GM21723 (cell line): ENCODE measurements around the gene DRD4.

Experiments
- ATAC-seq: cut with Tn5 transposase; IDR thresholded peaks from one replicate; pipeline ENCODE4 v1.9.1; 2021; ENCODE audit warnings: mild to moderate bottlenecking, moderate library complexity; ENCODE audit not compliant: unreplicated experiment

Gene DRD4

GRCh38 chr11:636511-637332, at the start of gene DRD4:
Gene DRD4 (plus strand): TSS chr11:637269. CDS start chr11:637305, 36 bp downstream.
- no peak for ATAC-seq

GRCh38 chr11:587546-587945, 49.5 kb upstream of the DRD4 start:
- ATAC-seq: no peak

GRCh38 chr11:587978-588380, 49.1 kb upstream of the DRD4 start:
- no peak for ATAC-seq

- ATAC-seq: no peak
Observed at GRCh38 chr11:589798-590197, 47.3 kb upstream of the DRD4 start.

GRCh38 chr11:590997-591396, 46.1 kb upstream of the DRD4 start:
- no peak for ATAC-seq

- no peak for ATAC-seq
Observed at GRCh38 chr11:592501-592900, 44.6 kb upstream of the DRD4 start.

- no peak for ATAC-seq
Observed at GRCh38 chr11:592918-593317, 44.2 kb upstream of the DRD4 start.

GRCh38 chr11:593347-593746, 43.7 kb upstream of the DRD4 start:
- no peak for ATAC-seq

GRCh38 chr11:595400-595799, 41.7 kb upstream of the DRD4 start:
- ATAC-seq: no peak

GRCh38 chr11:596374-596773, 40.7 kb upstream of the DRD4 start:
- ATAC-seq: no peak

GRCh38 chr11:597166-597725, 39.8 kb upstream of the DRD4 start:
- ATAC-seq: no peak

- no peak for ATAC-seq
Observed at GRCh38 chr11:598005-598680, 38.9 kb upstream of the DRD4 start.

- ATAC-seq: no peak
Observed at GRCh38 chr11:601573-602245, 35.4 kb upstream of the DRD4 start.

GRCh38 chr11:603154-603553, 33.9 kb upstream of the DRD4 start:
- ATAC-seq: no peak

- no peak for ATAC-seq
Observed at GRCh38 chr11:605286-606129, 31.6 kb upstream of the DRD4 start.

- no peak for ATAC-seq
Observed at GRCh38 chr11:606245-606644, 30.8 kb upstream of the DRD4 start.

- ATAC-seq: no peak
Observed at GRCh38 chr11:607020-607780, 29.9 kb upstream of the DRD4 start.

GRCh38 chr11:607971-608659, 29.0 kb upstream of the DRD4 start:
- no peak for ATAC-seq

- ATAC-seq: no peak
Observed at GRCh38 chr11:608791-609251, 28.2 kb upstream of the DRD4 start.
